Measurements from ENCODE around the gene FAM89B.

FAM89B gene

GRCh38 chr11:65588199-65589054 is 16.1 kb downstream of the FAM89B start:
- peak; percentile 55 for DNase-seq (ENCODE audit: low read depth)

GRCh38 chr11:65589444-65590239 is 17.3 kb downstream of the FAM89B start:
- no peak for DNase-seq (ENCODE audit: low read depth)

GRCh38 chr11:65590240-65590738 is 18.0 kb downstream of the FAM89B start:
- no peak for DNase-seq (ENCODE audit: low read depth)

GRCh38 chr11:65591939-65592857 is 19.9 kb downstream of the FAM89B start:
- DNase-seq (ENCODE audit: low read depth): no peak

GRCh38 chr11:65592858-65593517 is 20.6 kb downstream of the FAM89B start:
- DNase-seq (ENCODE audit: low read depth): no peak

- DNase-seq (ENCODE audit: low read depth): no peak
These were observed 21.4 kb downstream of the FAM89B start for GRCh38 chr11:65593518-65594414.

- DNase-seq (ENCODE audit: low read depth): no peak
These were observed 22.8 kb downstream of the FAM89B start for GRCh38 chr11:65595131-65595530.

GRCh38 chr11:65595543-65596281 is 23.4 kb downstream of the FAM89B start, which contains the start of gene KCNK7:
KCNK7 (minus strand) TSS chr11:65595800; CDS start chr11:65595772, 28 bp downstream.
- DNase-seq (ENCODE audit: low read depth): no peak

GRCh38 chr11:65596520-65596919 is 24.2 kb downstream of the FAM89B start:
- no peak for DNase-seq (ENCODE audit: low read depth)

GRCh38 chr11:65598258-65598699 is 25.9 kb downstream of the FAM89B start:
- DNase-seq (ENCODE audit: low read depth): no peak

- DNase-seq (ENCODE audit: low read depth): no peak
These were observed 27.0 kb downstream of the FAM89B start for GRCh38 chr11:65599216-65599954.

GRCh38 chr11:65599955-65600246 is 27.6 kb downstream of the FAM89B start:
- no peak for DNase-seq (ENCODE audit: low read depth)

- DNase-seq (ENCODE audit: low read depth): no peak
These were observed 31.9 kb downstream of the FAM89B start for GRCh38 chr11:65604258-65604657.

- no peak for DNase-seq (ENCODE audit: low read depth)
These were observed 34.7 kb downstream of the FAM89B start for GRCh38 chr11:65606876-65607613.

GRCh38 chr11:65607614-65608426 is 35.5 kb downstream of the FAM89B start:
- DNase-seq (ENCODE audit: low read depth): no peak

- DNase-seq (ENCODE audit: low read depth): no peak
These were observed 36.9 kb downstream of the FAM89B start for GRCh38 chr11:65609229-65609628.

GRCh38 chr11:65609665-65610064 is 37.3 kb downstream of the FAM89B start:
- no peak for DNase-seq (ENCODE audit: low read depth)
